ENCODE data around the gene TPM1.
"Not testable (repeated sequence)": the region's sequence is repeated elsewhere in the genome, so short reads cannot be mapped to it uniquely, and the experiment has no call there.

Gene TPM1

DNA sequence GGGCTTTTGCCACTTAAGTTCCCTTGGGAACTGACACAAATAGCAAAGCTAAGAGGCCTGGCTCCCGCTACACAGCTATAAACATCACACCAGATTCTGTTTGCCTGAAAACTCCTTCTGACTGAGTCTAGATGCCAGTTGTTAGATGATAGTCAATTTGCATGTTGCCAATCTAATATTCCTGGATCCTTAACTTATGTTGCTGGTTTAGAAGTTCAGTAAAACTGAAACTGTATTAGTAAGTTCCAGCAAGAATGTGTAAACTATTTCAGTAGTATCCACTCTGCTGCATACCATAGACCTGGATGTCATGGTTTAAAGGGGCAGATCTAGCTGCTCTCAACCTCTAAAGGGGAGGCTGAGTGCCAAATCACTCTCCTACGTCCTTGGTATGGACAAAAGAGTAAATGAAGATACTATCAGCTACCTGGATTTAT, 52.0 kb downstream of the TPM1 start:
- DNase-seq (ENCODE audit: low read depth): no peak

DNA sequence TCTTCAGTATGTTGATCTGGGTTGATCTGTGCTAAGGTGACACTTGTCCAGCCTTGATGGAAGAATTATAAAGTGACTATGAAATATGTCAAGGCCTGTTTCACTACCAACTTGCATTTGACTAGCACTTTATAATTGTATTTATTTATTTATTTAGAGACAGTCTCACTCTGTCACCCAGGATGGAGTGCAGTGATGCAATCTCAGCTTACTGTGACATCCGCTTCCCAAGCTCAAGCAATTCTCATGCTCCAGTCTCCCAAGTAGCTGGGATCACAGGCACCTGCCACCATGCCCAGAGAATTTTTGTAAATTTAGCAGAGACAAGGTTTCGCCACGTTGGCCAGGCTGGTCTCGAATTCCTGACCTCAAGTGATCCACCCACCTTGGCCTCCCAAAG, 53.6 kb downstream of the TPM1 start:
- no peak for DNase-seq (ENCODE audit: low read depth)

GRCh38 chr15:63098901-63099300, 56.4 kb downstream of the TPM1 start:
- DNase-seq (ENCODE audit: low read depth): not testable (repeated sequence)

GRCh38 chr15:63099581-63099980, 57.0 kb downstream of the TPM1 start:
- DNase-seq (ENCODE audit: low read depth): not testable (repeated sequence)

DNA sequence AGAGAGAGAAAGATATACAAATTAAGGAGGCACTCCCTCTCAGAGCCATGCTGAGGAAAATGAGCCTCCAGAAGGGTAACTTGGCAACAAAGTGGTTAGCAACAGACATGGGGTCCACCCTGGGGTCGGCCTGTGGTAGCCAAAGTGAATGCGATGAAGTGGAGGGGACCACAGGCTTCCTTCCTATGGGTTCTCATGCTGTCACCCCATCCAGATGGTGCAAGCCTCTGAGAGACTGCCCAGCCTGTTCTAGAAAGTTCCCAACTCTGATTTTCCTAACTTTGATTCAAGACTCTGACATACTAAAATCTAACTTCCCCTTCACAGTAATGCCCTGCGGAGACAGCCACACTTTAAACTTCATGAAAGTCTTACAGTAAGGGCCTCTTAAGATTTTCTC, 60.9 kb downstream of the TPM1 start:
- DNase-seq (ENCODE audit: low read depth): no peak

DNA sequence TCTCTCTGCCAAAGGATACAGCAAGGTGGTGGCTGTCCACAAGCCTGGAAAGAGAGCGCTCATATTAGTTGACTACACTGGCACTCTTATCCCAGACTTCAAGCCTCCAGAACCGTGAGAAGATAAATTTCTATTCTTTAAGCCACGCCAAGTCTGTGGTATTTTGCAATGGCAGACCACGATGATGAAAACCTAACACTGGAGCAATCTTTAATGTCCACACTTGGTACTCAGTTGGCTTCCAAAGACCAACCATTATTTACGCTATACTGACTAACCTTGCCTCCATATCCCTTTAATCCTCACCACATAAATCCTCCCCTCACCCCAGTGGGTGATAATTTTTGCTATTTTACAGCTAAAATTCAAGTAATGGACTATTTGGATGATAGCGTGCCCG, 62.2 kb downstream of the TPM1 start:
- no peak for DNase-seq (ENCODE audit: low read depth)

- DNase-seq (ENCODE audit: low read depth): not testable (repeated sequence)
Observed at GRCh38 chr15:63105354-63105753, 62.8 kb downstream of the TPM1 start.

DNA sequence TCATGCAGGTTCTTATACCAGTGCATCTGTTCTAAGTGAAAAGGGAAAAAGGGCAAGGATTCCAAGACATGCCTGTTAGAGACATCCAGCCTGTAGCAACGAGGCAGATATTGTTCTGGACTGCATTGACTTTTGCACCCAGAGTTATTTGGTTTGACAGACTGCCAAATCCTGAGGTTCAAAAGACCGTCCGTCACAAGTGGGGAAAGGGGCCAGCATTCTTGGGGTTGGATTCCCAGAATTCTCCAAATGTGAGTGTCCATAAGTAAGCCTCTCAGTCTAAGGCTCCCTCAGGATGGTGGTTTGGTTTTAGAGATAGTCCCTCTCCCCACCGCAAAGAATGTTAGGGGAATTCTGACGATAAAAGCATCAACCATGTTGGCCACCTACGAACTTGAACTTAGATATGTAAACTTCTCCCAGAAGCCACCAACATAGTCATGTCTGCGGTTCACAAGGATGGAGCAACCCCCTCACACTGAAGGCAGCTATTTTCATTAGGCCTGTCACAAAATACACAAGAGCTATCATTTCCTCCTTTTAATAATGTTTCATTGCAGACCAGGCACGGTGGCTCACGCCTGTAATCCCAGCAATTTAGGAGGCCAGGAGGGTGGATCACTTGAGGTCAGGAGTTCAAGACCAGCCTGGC, 65.5 kb downstream of the TPM1 start:
- no peak for DNase-seq (ENCODE audit: low read depth)

DNA sequence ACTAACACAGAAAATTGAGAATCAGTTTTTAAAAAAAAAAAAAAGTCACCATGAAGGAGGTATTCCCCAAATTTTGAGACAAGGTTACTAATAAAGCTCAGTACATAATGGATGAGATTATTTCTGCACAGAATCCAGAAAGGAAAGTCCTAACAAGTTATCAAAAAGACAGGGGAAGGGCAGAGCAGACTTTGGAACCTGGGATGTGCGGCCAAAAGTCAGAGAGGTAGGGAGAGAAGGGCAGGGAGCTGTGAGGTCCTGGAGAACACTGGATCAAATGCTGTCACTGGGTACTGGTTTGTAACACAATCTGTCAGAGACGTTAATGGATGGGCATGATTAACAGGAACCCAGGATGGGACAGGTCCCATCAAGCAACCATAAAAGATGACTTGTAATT, 67.0 kb downstream of the TPM1 start:
- DNase-seq (ENCODE audit: low read depth): no peak

GRCh38 chr15:63109920-63110319, 67.4 kb downstream of the TPM1 start:
- DNase-seq (ENCODE audit: low read depth): no peak

DNA sequence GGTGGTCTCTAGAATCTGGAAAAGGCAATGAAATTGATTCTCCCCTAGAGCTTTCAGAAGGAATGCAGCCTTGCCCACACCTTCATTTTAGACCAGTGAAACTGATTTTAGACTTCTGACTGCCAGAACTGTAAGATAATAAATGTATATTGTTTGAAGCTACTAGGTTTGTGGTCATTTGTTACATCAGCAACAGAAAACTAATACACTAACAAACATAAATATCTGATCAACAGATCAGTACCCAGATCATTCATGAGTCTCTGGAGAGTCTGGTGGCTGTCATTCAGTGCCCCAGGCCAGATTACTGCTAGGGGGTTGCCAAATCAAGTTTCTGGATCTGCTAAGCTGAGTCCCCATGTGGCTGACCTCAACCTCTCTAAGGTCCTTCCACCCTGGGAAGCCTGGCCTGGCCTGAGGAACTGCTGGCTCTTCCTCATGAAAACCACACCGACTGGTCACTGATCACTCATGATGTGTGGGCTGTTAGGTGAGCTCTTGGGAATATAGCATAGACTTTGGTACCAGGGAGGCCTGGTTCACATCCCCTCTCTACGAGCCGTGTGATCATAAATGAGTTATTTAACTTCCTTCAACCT, 68.0 kb downstream of the TPM1 start:
- DNase-seq (ENCODE audit: low read depth): no peak

DNA sequence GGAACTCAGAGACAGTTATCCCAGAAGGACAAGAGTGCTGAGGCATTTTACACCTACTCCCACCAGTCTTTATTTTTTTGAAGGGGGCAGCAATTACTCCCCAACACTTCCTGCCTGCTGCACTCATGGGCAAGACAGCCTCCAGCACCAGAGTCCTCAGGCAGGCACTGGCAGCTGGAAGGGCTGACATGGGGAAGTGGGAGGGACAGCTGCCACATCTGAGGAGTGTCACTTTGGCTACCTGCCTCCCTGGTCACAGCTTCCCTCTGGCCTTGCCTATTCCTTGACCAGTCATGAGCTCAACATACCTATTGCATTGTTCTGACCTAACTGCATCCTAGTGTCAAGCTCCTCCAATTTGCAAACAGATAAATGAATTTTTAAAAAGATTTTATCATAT, 68.9 kb downstream of the TPM1 start:
- DNase-seq (ENCODE audit: low read depth): no peak

DNA sequence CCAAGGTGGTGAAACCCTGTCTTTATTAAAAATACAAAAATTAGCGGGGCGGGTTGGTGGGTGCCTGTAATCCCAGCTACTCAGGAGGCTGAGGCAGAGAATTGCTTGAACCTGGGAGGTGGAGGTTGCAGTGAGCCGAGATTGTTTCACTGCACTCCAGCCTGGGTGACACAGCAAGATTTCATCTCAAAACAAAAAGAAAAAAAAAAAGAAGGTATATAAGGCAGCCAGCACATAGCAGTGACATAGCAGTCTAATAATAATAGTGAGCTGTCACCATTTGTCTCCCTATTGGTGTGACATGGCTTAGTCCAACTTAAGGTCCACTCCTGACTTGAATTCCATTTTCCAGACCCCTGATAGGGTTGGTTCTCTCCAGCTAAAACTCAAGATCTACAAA, 70.3 kb downstream of the TPM1 start:
- no peak for DNase-seq (ENCODE audit: low read depth)

GRCh38 chr15:63114465-63114864, 71.9 kb downstream of the TPM1 start:
- DNase-seq (ENCODE audit: low read depth): no peak

All from stimulated activated CD8-positive, alpha-beta memory T cell treated with anti-CD3 and anti-CD28 coated beads, Interleukin-15, amount 100 ng/mL, for 24 hours (primary cell).